CD14-positive monocyte (primary cell): ENCODE measurements around the gene COL27A1. TPM values are rescaled to one million over a fixed set of nuclear protein-coding genes. Genes with fewer than 3 reads are reported as not detected.

Experiments used
- DNase-seq, 3 donors: peaks; one replicate each; pipeline ENCODE4 v3.0.0-alpha.2; 2011 to 2022
- H2AFZ ChIP-seq: 2 replicates; pipeline ENCODE4 v1.6.0; 2012; ENCODE audit warnings: mild to moderate bottlenecking, low read depth, low read length, inconsistent platforms; ENCODE audit not compliant: insufficient read depth, poor library complexity, severe bottlenecking
- H3K27ac ChIP-seq, 2 donors: 1 replicate in 1 of 2; 2 replicates in 1 of 2; pipeline ENCODE4 v1.5.1; 2012 to 2013; ENCODE audit warnings: low read length in 2 of 2, control low read depth in 1 of 2, inconsistent platforms in 1 of 2, low read depth in 1 of 2, mild to moderate bottlenecking in 1 of 2
- H3K27me3 ChIP-seq, 2 donors: one replicate each; pipeline versions ENCODE4 v1.6.0 to v1.6.1; 2011 to 2013; ENCODE audit warnings: low read length in 2 of 2; ENCODE audit not compliant: control insufficient read depth in 2 of 2, insufficient read depth in 2 of 2
- H3K36me3 ChIP-seq, 2 donors: replicated peaks in 1 of 2; 1 replicate in 1 of 2; 2 replicates in 1 of 2; pipeline versions ENCODE4 v1.5.1 to v1.6.1; 2012 to 2013; ENCODE audit warnings: low read length in 2 of 2, control low read depth in 1 of 2, inconsistent platforms in 1 of 2, mild to moderate bottlenecking in 1 of 2; ENCODE audit not compliant: insufficient read depth in 2 of 2, control insufficient read depth in 1 of 2
- H3K4me1 ChIP-seq, 2 donors: 1 replicate in 1 of 2; 2 replicates in 1 of 2; pipeline versions ENCODE4 v1.5.1 to v1.6.1; 2012 to 2013; ENCODE audit warnings: low read length in 2 of 2, control low read depth in 1 of 2, inconsistent platforms in 1 of 2, mild to moderate bottlenecking in 1 of 2, moderate library complexity in 1 of 2; ENCODE audit not compliant: insufficient read depth in 2 of 2, control insufficient read depth in 1 of 2
- H3K4me2 ChIP-seq: replicated peaks from 2 replicates; pipeline ENCODE3; 2012; ENCODE audit warnings: low read length, moderate library complexity, mild to moderate bottlenecking; ENCODE audit not compliant: poor library complexity, severe bottlenecking; ENCODE audit errors: extremely low read depth
- H3K4me3 ChIP-seq, 3 experiments: fragments of 200-600 bp in 1 of 3; sonication (generic) in 1 of 3; replicated peaks in 1 of 3; 1 replicate in 2 of 3; 2 replicates in 1 of 3; pipeline ENCODE4 v1.5.1; 2011 to 2013; ENCODE audit warnings: low read length in 3 of 3, mild to moderate bottlenecking in 3 of 3, control low read depth in 2 of 3, low read depth in 2 of 3, inconsistent platforms in 1 of 3, moderate library complexity in 1 of 3
- H3K79me2 ChIP-seq: 2 replicates; pipeline ENCODE4 v1.6.0; 2012; ENCODE audit warnings: mild to moderate bottlenecking, control low read depth, inconsistent platforms, low read length, moderate library complexity; ENCODE audit not compliant: insufficient read depth
- H3K9ac ChIP-seq: 2 replicates; pipeline ENCODE4 v1.6.0; 2017; ENCODE audit warnings: low read length, mild to moderate bottlenecking; ENCODE audit not compliant: insufficient read depth, poor library complexity, severe bottlenecking
- H3K9me3 ChIP-seq, 2 donors: replicated peaks in 1 of 2; 1 replicate in 1 of 2; 2 replicates in 1 of 2; pipeline versions ENCODE4 v1.5.1 to v1.6.1; 2012 to 2013; ENCODE audit warnings: low read length in 2 of 2, control low read depth in 1 of 2; ENCODE audit not compliant: control insufficient read depth in 1 of 2, insufficient read depth in 1 of 2
- H4K20me1 ChIP-seq: 2 replicates; pipeline ENCODE4 v1.6.0; 2012; ENCODE audit warnings: mild to moderate bottlenecking, low read length, control low read depth, moderate library complexity; ENCODE audit not compliant: insufficient read depth
- H3K27ac Mint-ChIP-seq, 7 donors: one replicate each; pipeline ENCODE4 v1.8.0; 2020; ENCODE audit warnings: mild to moderate bottlenecking in 7 of 7, mixed read lengths in 7 of 7, moderate library complexity in 6 of 7, inconsistent platforms in 2 of 7
- H3K27me3 Mint-ChIP-seq, 3 donors: one replicate each; pipeline ENCODE4 v1.8.0; 2021 to 2022; ENCODE audit warnings: low read depth in 3 of 3, mild to moderate bottlenecking in 3 of 3, mixed read lengths in 3 of 3, moderate library complexity in 3 of 3, inconsistent platforms in 1 of 3
- H3K36me3 Mint-ChIP-seq, 2 donors: one replicate each; pipeline ENCODE4 v1.8.0; 2020; ENCODE audit warnings: mixed read lengths in 2 of 2, inconsistent platforms in 1 of 2, mild to moderate bottlenecking in 1 of 2
- H3K4me1 Mint-ChIP-seq: one replicate; pipeline ENCODE4 v1.8.0; 2020; ENCODE audit warnings: mild to moderate bottlenecking, mixed read lengths
- H3K4me3 Mint-ChIP-seq, 2 donors: one replicate each; pipeline ENCODE4 v1.8.0; 2020; ENCODE audit warnings: mild to moderate bottlenecking in 2 of 2, mixed read lengths in 2 of 2, moderate library complexity in 1 of 2
- H3K9me3 Mint-ChIP-seq, 7 donors: one replicate each; pipeline ENCODE4 v1.8.0; 2020 to 2022; ENCODE audit warnings: mixed read lengths in 7 of 7, mild to moderate bottlenecking in 6 of 7, moderate library complexity in 6 of 7, inconsistent platforms in 2 of 7
- CTCF ChIP-seq: fragments of 200-600 bp; IDR thresholded peaks from one replicate; pipeline ENCODE4 v1.8.0; 2022; ENCODE audit warnings: antibody characterized with exemption, mild to moderate bottlenecking
- WGBS: methylation state at CpG from one replicate; pipeline ENCODE4 v1.1.5; 2013; ENCODE audit warnings: missing lambda C conversion rate; ENCODE audit not compliant: insufficient coverage; 5-methylcytosine and 5-hydroxymethylcytosine counted together
- intact Hi-C, 2 donors: fragments of 100-400 bp; cut with micrococcal nuclease; formaldehyde crosslinking; loops; one replicate each; pipeline versions ENCODE4 v1.15.0 to v1.15.1; 2023
- polyA plus RNA-seq, 3 donors: library from polyadenylated mRNA; depleted of rRNA in 1 of 3; unstranded in 2 of 3; stranded (reverse) in 1 of 3; fragments of 300-500 nt in 2 of 3; fragments of >200 nt in 1 of 3; fragmentation: Illumina TruSeq in 2 of 3; gene quantifications; 1 replicate in 2 of 3; 2 replicates in 1 of 3; pipeline ENCODE4 v1.2.3, GENCODE V29; 2012 to 2021

The COL27A1 gene
- polyA plus RNA-seq, 3 donors: 0.03 TPM; not detected in 2

- H3K27ac Mint-ChIP-seq: peak overlapping the region in 1 of 7 donors; percentile 19
- no peaks in the 10 kb centered on the region for H3K9me3 ChIP-seq
- intact Hi-C loops: no loop called here
- H3K36me3 Mint-ChIP-seq: no peaks in the 10 kb centered on the region
- no peak for TF ChIP-seq CTCF
- no peaks in the 10 kb centered on the region for H3K9me3 Mint-ChIP-seq
- H3K27me3 ChIP-seq: no peaks in the 10 kb centered on the region
- H3K27me3 Mint-ChIP-seq: peaks cover 5 to 12% (median 5%) of the 10 kb centered on the region in 3 donors
- no peaks in the 10 kb centered on the region for H3K4me1 ChIP-seq
- no peak overlapping the region for H3K4me3 Mint-ChIP-seq
- no peak overlapping the region for H3K4me2 ChIP-seq
- H3K4me3 ChIP-seq: no peak overlapping the region
- H4K20me1 ChIP-seq: no peaks in the 10 kb centered on the region
- no peak overlapping the region for H2AFZ ChIP-seq
- WGBS: 94% methylated on average over 9 of the region's 21 CpGs
- DNase-seq: no peak
- peaks cover 1% of the 10 kb centered on the region for H3K4me1 Mint-ChIP-seq
- H3K9ac ChIP-seq: no peak overlapping the region
- H3K36me3 ChIP-seq: no peaks in the 10 kb centered on the region
- no peak overlapping the region for H3K27ac ChIP-seq
- H3K79me2 ChIP-seq: no peaks in the 10 kb centered on the region
Observed at GRCh38 chr9:114240647-114241558, 85.6 kb downstream of the COL27A1 start.

- 79% methylated on average over 4 of the region's 8 CpGs for WGBS
- H3K4me2 ChIP-seq: no peak overlapping the region
- no peaks in the 10 kb centered on the region for H3K4me1 ChIP-seq
- no peaks in the 10 kb centered on the region for H3K36me3 ChIP-seq
- H2AFZ ChIP-seq: no peak overlapping the region
- no peak for DNase-seq
- no peaks in the 10 kb centered on the region for H4K20me1 ChIP-seq
- H3K9ac ChIP-seq: no peak overlapping the region
- no peak overlapping the region for H3K27ac ChIP-seq
- intact Hi-C loops: no loop called here
- no peak overlapping the region for H3K27ac Mint-ChIP-seq
- no peak overlapping the region for H3K4me3 Mint-ChIP-seq
- no peaks in the 10 kb centered on the region for H3K79me2 ChIP-seq
- H3K9me3 ChIP-seq: no peaks in the 10 kb centered on the region
- TF ChIP-seq CTCF: no peak
- H3K9me3 Mint-ChIP-seq: no peaks in the 10 kb centered on the region
- peaks cover 2 to 12% (median 3%) of the 10 kb centered on the region in 3 donors for H3K27me3 Mint-ChIP-seq
- H3K4me1 Mint-ChIP-seq: peaks cover 1% of the 10 kb centered on the region
- H3K27me3 ChIP-seq: no peaks in the 10 kb centered on the region
- H3K36me3 Mint-ChIP-seq: no peaks in the 10 kb centered on the region
- no peak overlapping the region for H3K4me3 ChIP-seq
Observed at GRCh38 chr9:114242837-114243236, 87.5 kb downstream of the COL27A1 start.
